Ishikawa (cell line): ENCODE data around the gene CCSER1.

Experiments used
- CEBPB ChIP-seq: IDR thresholded peaks from 2 replicates; pipeline ENCODE4 v1.6.1; 2012
- CREB1 ChIP-seq: IDR thresholded peaks from 2 replicates; pipeline ENCODE4 v1.6.1; 2012; ENCODE audit warnings: low read depth
- EGR1 ChIP-seq: IDR thresholded peaks from 2 replicates; pipeline ENCODE4 v1.6.1; 2012
- EP300 ChIP-seq: IDR thresholded peaks from 2 replicates; pipeline ENCODE4 v1.6.1; 2012; ENCODE audit warnings: borderline replicate concordance
- RAD21 ChIP-seq: IDR thresholded peaks from 2 replicates; pipeline ENCODE4 v1.6.1; 2012; ENCODE audit warnings: low read depth
- YY1 ChIP-seq: IDR thresholded peaks from 2 replicates; pipeline ENCODE4 v1.6.1; 2012; ENCODE audit warnings: low read depth
- TF ChIP-seq, protein P1 (sequence below): IDR thresholded peaks from 2 replicates; pipeline ENCODE4 v1.6.1; 2012
- TF ChIP-seq, protein P2 (sequence below): IDR thresholded peaks from 2 replicates; pipeline ENCODE4 v1.6.1; 2012; ENCODE audit warnings: low read depth, mild to moderate bottlenecking

DNA sequence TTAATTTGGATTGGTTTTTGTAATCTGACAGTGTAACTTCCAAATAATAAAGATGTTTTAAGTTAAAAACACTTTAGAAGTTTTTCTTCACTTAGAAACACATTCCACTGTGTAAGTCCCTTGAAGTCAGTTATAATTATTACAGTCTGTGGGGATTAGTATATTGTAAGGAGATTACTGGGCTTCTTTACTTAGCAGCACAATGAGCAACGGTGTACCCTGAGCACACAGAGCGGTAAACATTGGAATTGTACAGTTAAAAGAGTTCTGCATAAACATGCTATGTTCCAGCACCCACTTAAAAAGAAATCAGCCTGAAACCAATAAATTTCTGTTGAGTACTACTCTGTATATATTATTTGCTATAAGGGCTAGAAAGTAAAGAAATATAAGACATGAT is 44.3 kb downstream of the CCSER1 start:
- no peak for TF ChIP-seq EGR1
- TF ChIP-seq CREB1, result no peak
- TF ChIP-seq, protein P1, sequence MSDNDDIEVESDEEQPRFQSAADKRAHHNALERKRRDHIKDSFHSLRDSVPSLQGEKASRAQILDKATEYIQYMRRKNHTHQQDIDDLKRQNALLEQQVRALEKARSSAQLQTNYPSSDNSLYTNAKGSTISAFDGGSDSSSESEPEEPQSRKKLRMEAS, result no peak
- TF ChIP-seq RAD21, result no peak
- no peak for TF ChIP-seq CEBPB
- TF ChIP-seq, protein P2, sequence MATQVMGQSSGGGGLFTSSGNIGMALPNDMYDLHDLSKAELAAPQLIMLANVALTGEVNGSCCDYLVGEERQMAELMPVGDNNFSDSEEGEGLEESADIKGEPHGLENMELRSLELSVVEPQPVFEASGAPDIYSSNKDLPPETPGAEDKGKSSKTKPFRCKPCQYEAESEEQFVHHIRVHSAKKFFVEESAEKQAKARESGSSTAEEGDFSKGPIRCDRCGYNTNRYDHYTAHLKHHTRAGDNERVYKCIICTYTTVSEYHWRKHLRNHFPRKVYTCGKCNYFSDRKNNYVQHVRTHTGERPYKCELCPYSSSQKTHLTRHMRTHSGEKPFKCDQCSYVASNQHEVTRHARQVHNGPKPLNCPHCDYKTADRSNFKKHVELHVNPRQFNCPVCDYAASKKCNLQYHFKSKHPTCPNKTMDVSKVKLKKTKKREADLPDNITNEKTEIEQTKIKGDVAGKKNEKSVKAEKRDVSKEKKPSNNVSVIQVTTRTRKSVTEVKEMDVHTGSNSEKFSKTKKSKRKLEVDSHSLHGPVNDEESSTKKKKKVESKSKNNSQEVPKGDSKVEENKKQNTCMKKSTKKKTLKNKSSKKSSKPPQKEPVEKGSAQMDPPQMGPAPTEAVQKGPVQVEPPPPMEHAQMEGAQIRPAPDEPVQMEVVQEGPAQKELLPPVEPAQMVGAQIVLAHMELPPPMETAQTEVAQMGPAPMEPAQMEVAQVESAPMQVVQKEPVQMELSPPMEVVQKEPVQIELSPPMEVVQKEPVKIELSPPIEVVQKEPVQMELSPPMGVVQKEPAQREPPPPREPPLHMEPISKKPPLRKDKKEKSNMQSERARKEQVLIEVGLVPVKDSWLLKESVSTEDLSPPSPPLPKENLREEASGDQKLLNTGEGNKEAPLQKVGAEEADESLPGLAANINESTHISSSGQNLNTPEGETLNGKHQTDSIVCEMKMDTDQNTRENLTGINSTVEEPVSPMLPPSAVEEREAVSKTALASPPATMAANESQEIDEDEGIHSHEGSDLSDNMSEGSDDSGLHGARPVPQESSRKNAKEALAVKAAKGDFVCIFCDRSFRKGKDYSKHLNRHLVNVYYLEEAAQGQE, result no peak
- TF ChIP-seq EP300, result no peak
- no peak for TF ChIP-seq YY1
